ENCODE data around the gene CASQ2.
A peak's percentile ranks its signal among the peaks of the same experiment; 100 is the strongest.

Gene CASQ2

GRCh38 chr1:115665319-115666096 lies 103.0 kb downstream of the CASQ2 start:
- ATAC-seq (no peak), DNase-seq (no peak)

GRCh38 chr1:115661157-115661556 lies 107.4 kb downstream of the CASQ2 start:
- DNase-seq (no peak), ATAC-seq (no peak)

- DNase-seq (no peak), ATAC-seq (no peak)
Measured at GRCh38 chr1:115660151-115660550, 108.4 kb downstream of the CASQ2 start.

GRCh38 chr1:115658646-115659045 lies 109.9 kb downstream of the CASQ2 start:
- no peak for DNase-seq
- no peak for ATAC-seq

- ATAC-seq: no peak
- DNase-seq: no peak
Measured at GRCh38 chr1:115656461-115657077, 111.9 kb downstream of the CASQ2 start.

- no peak for DNase-seq
- no peak for ATAC-seq
Measured at GRCh38 chr1:115655916-115656315, 112.6 kb downstream of the CASQ2 start.

- DNase-seq: no peak
- ATAC-seq: peak; percentile 36
Measured at GRCh38 chr1:115655306-115655663, 113.2 kb downstream of the CASQ2 start.

GRCh38 chr1:115654663-115655305 lies 113.7 kb downstream of the CASQ2 start:
- DNase-seq (no peak), ATAC-seq (no peak)

GRCh38 chr1:115654125-115654524 lies 114.4 kb downstream of the CASQ2 start:
- ATAC-seq (no peak), DNase-seq (no peak)

- DNase-seq (no peak), ATAC-seq (no peak)
Measured at GRCh38 chr1:115652236-115652788, 116.2 kb downstream of the CASQ2 start.

GRCh38 chr1:115651391-115651790 lies 117.1 kb downstream of the CASQ2 start:
- DNase-seq (no peak), ATAC-seq (no peak)

GRCh38 chr1:115650961-115651360 lies 117.6 kb downstream of the CASQ2 start:
- DNase-seq (no peak), ATAC-seq (no peak)

Data from stimulated activated naive CD8-positive, alpha-beta T cell treated with anti-CD3 and anti-CD28 coated beads, Interleukin-15, Interleukin-2, amounts not matched to agents 100 U/mL and 50 U/mL, for 24 hours (primary cell).